IPS-15b (cell line): Measurements from ENCODE around the gene IFI44L.

Experiments
- H3K27me3 ChIP-seq: one replicate; pipeline ENCODE4 v1.6.1; 2013; ENCODE audit warnings: low read length; ENCODE audit not compliant: control insufficient read depth, insufficient read depth
- H3K36me3 ChIP-seq: one replicate; pipeline ENCODE4 v1.6.1; 2013; ENCODE audit warnings: low read length; ENCODE audit not compliant: control insufficient read depth, insufficient read depth
- H3K4me1 ChIP-seq: one replicate; pipeline ENCODE4 v1.6.1; 2013; ENCODE audit warnings: mild to moderate bottlenecking, low read length; ENCODE audit not compliant: control insufficient read depth, insufficient read depth
- H3K4me3 ChIP-seq: one replicate; pipeline ENCODE4 v1.5.1; 2013; ENCODE audit warnings: low read depth, low read length
- H3K9ac ChIP-seq: one replicate; pipeline ENCODE4 v1.6.1; 2013; ENCODE audit warnings: low read depth, mild to moderate bottlenecking, low read length
- H3K9me3 ChIP-seq: one replicate; pipeline ENCODE4 v1.6.1; 2013; ENCODE audit warnings: mild to moderate bottlenecking, low read length; ENCODE audit not compliant: control insufficient read depth, insufficient read depth

The IFI44L gene

GRCh38 chr1:78641558-78641957 is 21.3 kb downstream of the IFI44L start:
- Histone ChIP-seq H3K9me3 (no peaks in the 10 kb centered on the region), H3K36me3 (no peaks in the 10 kb centered on the region), H3K4me1 (no peaks in the 10 kb centered on the region), H3K27me3 (no peaks in the 10 kb centered on the region), H3K9ac (no peak overlapping the region), H3K4me3 (no peak overlapping the region)

GRCh38 chr1:78645723-78646122 is 25.5 kb downstream of the IFI44L start:
- no peak overlapping the region for H3K9ac ChIP-seq

GRCh38 chr1:78647238-78647637 is 27.0 kb downstream of the IFI44L start:
- no peaks in the 10 kb centered on the region for H3K27me3 ChIP-seq
- no peak overlapping the region for H3K4me3 ChIP-seq
- no peaks in the 10 kb centered on the region for H3K4me1 ChIP-seq
- no peak overlapping the region for H3K9ac ChIP-seq
- no peaks in the 10 kb centered on the region for H3K9me3 ChIP-seq
- H3K36me3 ChIP-seq = no peaks in the 10 kb centered on the region

More at GRCh38 chr1:78645723-78646122, 25.5 kb downstream of the IFI44L start:
- Histone ChIP-seq H3K9me3 (no peaks in the 10 kb centered on the region), H3K4me3 (no peak overlapping the region), H3K4me1 (no peaks in the 10 kb centered on the region), H3K27me3 (no peaks in the 10 kb centered on the region), H3K36me3 (no peaks in the 10 kb centered on the region)

- no peaks in the 10 kb centered on the region for H3K4me1 ChIP-seq
- H3K4me3 ChIP-seq = no peak within 1 kb of the TSS
- no peak within 1 kb of the TSS for H3K9ac ChIP-seq
- H3K9me3 ChIP-seq = no peaks in the 10 kb centered on the region
- H3K36me3 ChIP-seq = no peaks in the 10 kb centered on the region
- H3K27me3 ChIP-seq = peaks cover 7% of the 10 kb centered on the region
Observed at GRCh38 chr1:78649628-78650027, 29.4 kb downstream of the IFI44L start, which contains the start of gene IFI44. Gene IFI44, plus strand, starts transcription at chr1:78649831. Its CDS starts 365 bp downstream, at chr1:78650196.

- Histone ChIP-seq H3K9ac (no peak overlapping the region), H3K4me3 (no peak overlapping the region), H3K27me3 (peaks cover 11% of the 10 kb centered on the region), H3K36me3 (no peaks in the 10 kb centered on the region), H3K4me1 (no peaks in the 10 kb centered on the region), H3K9me3 (no peaks in the 10 kb centered on the region)
Observed at GRCh38 chr1:78650114-78650660, 29.9 kb downstream of the IFI44L start.

- Histone ChIP-seq H3K27me3 (peaks cover 16% of the 10 kb centered on the region), H3K4me3 (no peak overlapping the region), H3K9ac (no peak overlapping the region), H3K9me3 (no peaks in the 10 kb centered on the region), H3K36me3 (no peaks in the 10 kb centered on the region), H3K4me1 (no peaks in the 10 kb centered on the region)
Observed at GRCh38 chr1:78651241-78651640, 31.0 kb downstream of the IFI44L start.

- Histone ChIP-seq H3K4me1 (no peaks in the 10 kb centered on the region), H3K27me3 (peaks cover 19% of the 10 kb centered on the region), H3K9me3 (no peaks in the 10 kb centered on the region), H3K4me3 (no peak overlapping the region), H3K9ac (no peak overlapping the region), H3K36me3 (no peaks in the 10 kb centered on the region)
Observed at GRCh38 chr1:78652019-78652560, 31.8 kb downstream of the IFI44L start.

- no peaks in the 10 kb centered on the region for H3K36me3 ChIP-seq
- H3K4me3 ChIP-seq = no peak overlapping the region
- H3K9me3 ChIP-seq = no peaks in the 10 kb centered on the region
- no peak overlapping the region for H3K9ac ChIP-seq
- H3K27me3 ChIP-seq = peaks cover 44% of the 10 kb centered on the region
- H3K4me1 ChIP-seq = no peaks in the 10 kb centered on the region
Observed at GRCh38 chr1:78658901-78659300, 38.7 kb downstream of the IFI44L start.

GRCh38 chr1:78663923-78664322 is 43.7 kb downstream of the IFI44L start:
- Histone ChIP-seq H3K4me3 (no peak overlapping the region), H3K36me3 (no peaks in the 10 kb centered on the region), H3K4me1 (no peaks in the 10 kb centered on the region), H3K9ac (no peak overlapping the region), H3K27me3 (peaks cover 28% of the 10 kb centered on the region), H3K9me3 (no peaks in the 10 kb centered on the region)

GRCh38 chr1:78664763-78665162 is 44.5 kb downstream of the IFI44L start:
- no peaks in the 10 kb centered on the region for H3K36me3 ChIP-seq
- no peaks in the 10 kb centered on the region for H3K4me1 ChIP-seq
- no peaks in the 10 kb centered on the region for H3K9me3 ChIP-seq
- peaks cover 28% of the 10 kb centered on the region for H3K27me3 ChIP-seq
- no peak overlapping the region for H3K4me3 ChIP-seq
- no peak overlapping the region for H3K9ac ChIP-seq

GRCh38 chr1:78665809-78666208 is 45.6 kb downstream of the IFI44L start:
- Histone ChIP-seq H3K9me3 (no peaks in the 10 kb centered on the region), H3K9ac (no peak overlapping the region), H3K27me3 (peaks cover 24% of the 10 kb centered on the region), H3K4me1 (no peaks in the 10 kb centered on the region), H3K36me3 (no peaks in the 10 kb centered on the region), H3K4me3 (no peak overlapping the region)

GRCh38 chr1:78667939-78668338 is 47.7 kb downstream of the IFI44L start:
- H3K36me3 ChIP-seq = no peaks in the 10 kb centered on the region
- H3K4me1 ChIP-seq = no peaks in the 10 kb centered on the region
- H3K4me3 ChIP-seq = no peak overlapping the region
- peaks cover 14% of the 10 kb centered on the region for H3K27me3 ChIP-seq
- no peak overlapping the region for H3K9ac ChIP-seq
- no peaks in the 10 kb centered on the region for H3K9me3 ChIP-seq
